Fibroblast of the aortic adventitia (primary cell): ENCODE measurements around the gene PTAFR. TPM values are rescaled to one million over a fixed set of nuclear protein-coding genes. Genes with fewer than 3 reads are reported as not detected.

ENCODE experiments used
- DNase-seq: peaks from one replicate; pipeline ENCODE4 v3.0.0-alpha.2; 2010; ENCODE audit warnings: low read depth
- H3K4me3 ChIP-seq: 2 replicates; pipeline ENCODE4 v1.5.1; 2011; ENCODE audit warnings: low read depth, mild to moderate bottlenecking, control low read depth, low read length, moderate library complexity
- CTCF ChIP-seq: IDR thresholded peaks from 2 replicates; pipeline ENCODE4 v1.5.1; 2011; ENCODE audit warnings: mild to moderate bottlenecking, low read length, control low read depth, inconsistent platforms; ENCODE audit not compliant: insufficient read depth
- total RNA-seq: library from RNA; depleted of rRNA; stranded (reverse); fragments of >200 nt; gene quantifications from 2 replicates; pipeline ENCODE4 v1.2.3, GENCODE V29; 2012; ENCODE audit warnings: low replicate concordance

PTAFR gene
- total RNA-seq, 1 donor = under 0.01 TPM

- H3K4me3 ChIP-seq = no peak overlapping the region
- DNase-seq = no peak
Measured at GRCh38 chr1:28118640-28119307, 57.7 kb downstream of the PTAFR start.

GRCh38 chr1:28115267-28115666, 61.2 kb downstream of the PTAFR start:
- DNase-seq = no peak
- H3K4me3 ChIP-seq = no peak overlapping the region
- TF ChIP-seq CTCF = no peak

More at GRCh38 chr1:28118640-28119307, 57.7 kb downstream of the PTAFR start:
- TF ChIP-seq CTCF = no peak

GRCh38 chr1:28114844-28115243, 61.6 kb downstream of the PTAFR start:
- no peak overlapping the region for H3K4me3 ChIP-seq
- DNase-seq = no peak
- TF ChIP-seq CTCF = no peak

- TF ChIP-seq CTCF = no peak
- DNase-seq = no peak
- H3K4me3 ChIP-seq = no peak overlapping the region
Measured at GRCh38 chr1:28113242-28113572, 63.3 kb downstream of the PTAFR start.

GRCh38 chr1:28112388-28113241, 63.9 kb downstream of the PTAFR start:
- H3K4me3 ChIP-seq = no peak overlapping the region
- TF ChIP-seq CTCF = no peak
- DNase-seq = peak; percentile 37

GRCh38 chr1:28111157-28111556, 65.3 kb downstream of the PTAFR start:
- no peak for TF ChIP-seq CTCF
- DNase-seq = no peak
- no peak overlapping the region for H3K4me3 ChIP-seq

- DNase-seq = peak; percentile 7
- H3K4me3 ChIP-seq = no peak overlapping the region
- no peak for TF ChIP-seq CTCF
Measured at GRCh38 chr1:28110555-28110954, 65.9 kb downstream of the PTAFR start.
